GM12873 (cell line): ENCODE results near the gene USP40.

ENCODE experiments used
- TF ChIP-seq, protein P1 (sequence below): IDR thresholded peaks from 2 replicates; pipeline ENCODE4 v1.5.1; 2012; ENCODE audit warnings: low read depth, mild to moderate bottlenecking, moderate library complexity, low read length, control low read depth; ENCODE audit not compliant: insufficient read depth; ENCODE audit errors: missing control alignments

The USP40 gene

GRCh38 chr2:233459426-233459825 is 107.2 kb downstream of the USP40 start:
- TF ChIP-seq, protein P1, sequence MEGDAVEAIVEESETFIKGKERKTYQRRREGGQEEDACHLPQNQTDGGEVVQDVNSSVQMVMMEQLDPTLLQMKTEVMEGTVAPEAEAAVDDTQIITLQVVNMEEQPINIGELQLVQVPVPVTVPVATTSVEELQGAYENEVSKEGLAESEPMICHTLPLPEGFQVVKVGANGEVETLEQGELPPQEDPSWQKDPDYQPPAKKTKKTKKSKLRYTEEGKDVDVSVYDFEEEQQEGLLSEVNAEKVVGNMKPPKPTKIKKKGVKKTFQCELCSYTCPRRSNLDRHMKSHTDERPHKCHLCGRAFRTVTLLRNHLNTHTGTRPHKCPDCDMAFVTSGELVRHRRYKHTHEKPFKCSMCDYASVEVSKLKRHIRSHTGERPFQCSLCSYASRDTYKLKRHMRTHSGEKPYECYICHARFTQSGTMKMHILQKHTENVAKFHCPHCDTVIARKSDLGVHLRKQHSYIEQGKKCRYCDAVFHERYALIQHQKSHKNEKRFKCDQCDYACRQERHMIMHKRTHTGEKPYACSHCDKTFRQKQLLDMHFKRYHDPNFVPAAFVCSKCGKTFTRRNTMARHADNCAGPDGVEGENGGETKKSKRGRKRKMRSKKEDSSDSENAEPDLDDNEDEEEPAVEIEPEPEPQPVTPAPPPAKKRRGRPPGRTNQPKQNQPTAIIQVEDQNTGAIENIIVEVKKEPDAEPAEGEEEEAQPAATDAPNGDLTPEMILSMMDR: no peak

DNA sequence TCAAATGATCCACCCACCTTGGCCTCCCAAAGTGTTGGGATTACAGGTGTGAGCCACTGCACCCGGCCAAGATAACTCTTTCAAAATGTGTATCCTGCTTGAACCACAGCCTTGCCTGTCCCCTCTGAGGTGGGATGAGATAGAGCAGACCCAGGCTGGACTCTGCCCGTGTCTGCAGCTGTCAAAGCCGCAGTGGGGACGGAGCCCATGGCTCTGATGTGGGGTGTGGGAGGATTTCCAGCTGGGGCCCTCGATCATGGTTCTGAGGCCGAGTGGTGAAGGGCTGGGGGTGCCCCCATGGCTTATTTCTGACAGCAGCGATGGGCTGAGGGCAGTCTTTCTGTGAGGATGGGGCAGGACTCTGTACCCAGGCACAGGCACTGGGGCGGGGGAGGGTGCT is 107.8 kb downstream of the USP40 start:
- TF ChIP-seq, protein P1: no peak

DNA sequence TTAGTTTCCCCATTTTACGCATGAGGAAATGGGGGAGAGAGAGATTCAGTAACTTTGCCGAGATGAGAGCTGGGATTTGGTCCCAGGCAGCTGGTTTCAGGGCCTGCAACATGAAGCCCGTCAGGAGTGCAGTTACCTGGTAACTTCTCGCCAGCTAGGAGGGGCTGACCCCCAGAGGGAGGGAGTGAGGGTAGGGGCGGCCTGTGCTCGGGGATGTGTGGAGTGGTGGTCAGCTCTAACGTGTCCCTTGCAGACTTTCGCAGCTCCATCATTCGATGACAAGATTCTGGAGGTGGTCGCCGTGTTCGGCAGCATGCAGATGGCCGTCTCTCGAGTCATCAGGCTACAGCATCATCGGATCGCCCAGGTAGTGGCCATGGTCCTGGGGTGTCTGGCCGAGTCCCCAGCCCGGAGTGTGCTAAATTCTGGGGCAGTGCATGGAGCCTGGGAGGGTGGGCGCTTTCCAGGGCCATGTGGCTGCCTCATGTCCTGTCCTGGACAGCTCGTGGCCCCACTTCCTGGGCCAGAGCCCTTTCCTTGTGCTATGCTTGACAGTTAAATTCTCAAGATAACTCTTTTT is 108.5 kb downstream of the USP40 start:
- TF ChIP-seq, protein P1: no peak

GRCh38 chr2:233457356-233457755 is 109.2 kb downstream of the USP40 start:
- TF ChIP-seq, protein P1: no peak

DNA sequence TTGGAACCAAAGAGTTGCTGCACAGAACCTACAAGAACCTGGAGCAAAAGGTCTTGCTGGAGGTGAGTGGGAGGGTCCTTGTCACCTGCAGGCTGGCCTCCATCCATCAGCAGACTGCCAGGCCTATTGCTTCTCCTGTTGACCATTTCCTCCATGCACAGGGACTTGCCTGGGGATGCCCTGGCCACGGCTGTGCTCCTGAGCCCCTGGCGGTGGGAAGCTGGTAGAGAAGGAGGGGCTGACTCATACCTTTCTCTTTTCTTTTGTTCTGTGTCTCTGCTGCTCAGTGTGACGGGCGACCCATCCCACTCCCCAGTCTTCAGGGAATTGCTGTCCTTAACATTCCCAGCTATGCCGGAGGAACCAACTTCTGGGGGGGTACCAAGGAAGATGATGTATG is 109.6 kb downstream of the USP40 start:
- TF ChIP-seq, protein P1: no peak

GRCh38 chr2:233456111-233456510 is 110.5 kb downstream of the USP40 start:
- TF ChIP-seq, protein P1: no peak

- TF ChIP-seq, protein P1: no peak
Measured at GRCh38 chr2:233455491-233455890, 111.1 kb downstream of the USP40 start.
